Progenitor cell of endocrine pancreas (in vitro differentiated cells): ENCODE data around the gene LYVE1. TPM values are rescaled to one million over a fixed set of nuclear protein-coding genes. Genes with fewer than 3 reads are reported as not detected.

Experiments
- DNase-seq: peaks from one replicate; pipeline ENCODE4 v3.0.0; 2021; ENCODE audit warnings: low spot score; ENCODE audit not compliant: unreplicated experiment
- H3K27ac Mint-ChIP-seq: 2 replicates; pipeline ENCODE4 v1.8.0; 2021; ENCODE audit warnings: mild to moderate bottlenecking, moderate library complexity, mixed read lengths
- H3K27me3 Mint-ChIP-seq: 2 replicates; pipeline ENCODE4 v1.8.0; 2021; ENCODE audit warnings: mixed read lengths
- H3K36me3 Mint-ChIP-seq: 2 replicates; pipeline ENCODE4 v1.8.0; 2022; ENCODE audit warnings: mixed read lengths; ENCODE audit not compliant: insufficient read depth
- H3K4me1 Mint-ChIP-seq: 2 replicates; pipeline ENCODE4 v1.8.0; 2021; ENCODE audit warnings: low read depth, mixed read lengths
- H3K4me3 Mint-ChIP-seq: 2 replicates; pipeline ENCODE4 v1.8.0; 2021; ENCODE audit warnings: low read depth, mild to moderate bottlenecking, moderate library complexity, mixed read lengths
- H3K9me3 Mint-ChIP-seq: 2 replicates; pipeline ENCODE4 v1.8.0; 2021; ENCODE audit warnings: low read depth, mixed read lengths
- CTCF ChIP-seq: fragments of 200-600 bp; sonication (generic); IDR thresholded peaks from one replicate; pipeline ENCODE4 v1.5.0; 2021; ENCODE audit warnings: antibody characterized with exemption, mild to moderate bottlenecking; ENCODE audit not compliant: unreplicated experiment
- total RNA-seq: library from RNA; stranded (reverse); gene quantifications from 2 replicates; pipeline ENCODE4 v1.2.1, GENCODE V29; 2021

Gene LYVE1
- total RNA-seq, 1 donor from 2014 or later, result not detected

- Mint-ChIP-seq H3K4me3 (no peak overlapping the region), H3K36me3 (no peaks in the 10 kb centered on the region), H3K27me3 (no peaks in the 10 kb centered on the region), H3K4me1 (peaks cover 10% of the 10 kb centered on the region), H3K9me3 (no peaks in the 10 kb centered on the region), H3K27ac (no peak overlapping the region)
- no peak for DNase-seq
- no peak for TF ChIP-seq CTCF
Observed at GRCh38 chr11:10537600-10537999, 30.9 kb downstream of the LYVE1 start.

GRCh38 chr11:10534316-10534715, 34.1 kb downstream of the LYVE1 start:
- no peak for DNase-seq
- Mint-ChIP-seq H3K4me1 (peaks cover 2% of the 10 kb centered on the region), H3K27me3 (no peaks in the 10 kb centered on the region), H3K27ac (no peak overlapping the region), H3K4me3 (no peak overlapping the region), H3K9me3 (no peaks in the 10 kb centered on the region), H3K36me3 (peaks cover 2% of the 10 kb centered on the region)
- TF ChIP-seq CTCF, result no peak

GRCh38 chr11:10533323-10533722, 35.1 kb downstream of the LYVE1 start:
- H3K4me3 Mint-ChIP-seq, result no peak overlapping the region
- H3K4me1 Mint-ChIP-seq, result peaks cover 3% of the 10 kb centered on the region
- no peak for TF ChIP-seq CTCF
- no peak overlapping the region for H3K27ac Mint-ChIP-seq
- peaks cover 5% of the 10 kb centered on the region for H3K36me3 Mint-ChIP-seq
- H3K9me3 Mint-ChIP-seq, result no peaks in the 10 kb centered on the region
- H3K27me3 Mint-ChIP-seq, result no peaks in the 10 kb centered on the region
- no peak for DNase-seq

- TF ChIP-seq CTCF, result no peak
- Mint-ChIP-seq H3K36me3 (peaks cover 5% of the 10 kb centered on the region), H3K27ac (no peak overlapping the region), H3K4me1 (peaks cover 4% of the 10 kb centered on the region), H3K9me3 (no peaks in the 10 kb centered on the region), H3K4me3 (no peak overlapping the region), H3K27me3 (no peaks in the 10 kb centered on the region)
- no peak for DNase-seq
Observed at GRCh38 chr11:10532526-10532925, 35.9 kb downstream of the LYVE1 start.

GRCh38 chr11:10529279-10529678, 39.2 kb downstream of the LYVE1 start:
- Mint-ChIP-seq H3K27me3 (no peaks in the 10 kb centered on the region), H3K4me1 (peaks cover 4% of the 10 kb centered on the region)

More at GRCh38 chr11:10529279-10529678, 39.2 kb downstream of the LYVE1 start:
- Mint-ChIP-seq H3K4me3 (no peak overlapping the region), H3K27ac (no peak overlapping the region), H3K9me3 (no peaks in the 10 kb centered on the region), H3K36me3 (peaks cover 6% of the 10 kb centered on the region)
- no peak for DNase-seq
- TF ChIP-seq CTCF, result no peak
